Upper lobe of left lung (tissue), 6 donors: ENCODE measurements around the gene SFTPB. TPM values are rescaled to one million over a fixed set of nuclear protein-coding genes. Genes with fewer than 3 reads are reported as not detected.

ENCODE experiments used
- ATAC-seq, 2 donors: fragments of 200-7000 bp; cut with Tn5 transposase; one replicate each; pipeline ENCODE4 v1.9.1; 2022; ENCODE audit warnings: mild to moderate bottlenecking in 2 of 2, moderate library complexity in 2 of 2; ENCODE audit not compliant: low FRiP score in 2 of 2
- DNase-seq, 2 donors: peaks; one replicate each; pipeline ENCODE4 v3.0.0-alpha.2; 2019 to 2020
- H3K27ac ChIP-seq, 4 donors: fragments of 200-600 bp; sonication (generic); one replicate each; pipeline ENCODE4 v1.5.1; 2016 to 2019
- H3K27me3 ChIP-seq, 4 donors: fragments of 200-600 bp; sonication (generic); one replicate each; pipeline ENCODE4 v1.5.1; 2017 to 2019
- H3K36me3 ChIP-seq, 4 donors: fragments of 200-600 bp; sonication (generic); one replicate each; pipeline ENCODE4 v1.5.1; 2016 to 2019
- H3K4me1 ChIP-seq, 4 donors: fragments of 200-600 bp; sonication (generic); one replicate each; pipeline ENCODE4 v1.5.1; 2018 to 2019
- H3K4me3 ChIP-seq, 4 donors: fragments of 200-600 bp; sonication (generic); one replicate each; pipeline ENCODE4 v1.5.1; 2017 to 2019; ENCODE audit warnings: mild to moderate bottlenecking in 2 of 4, moderate library complexity in 1 of 4
- H3K9me3 ChIP-seq, 4 donors: fragments of 200-600 bp; sonication (generic); one replicate each; pipeline ENCODE4 v1.5.1; 2018 to 2019
- EP300 ChIP-seq, 4 donors: sonication (generic); formaldehyde crosslinking; IDR thresholded peaks; one replicate each; pipeline ENCODE4 v1.5.1; 2017; ENCODE audit warnings: antibody characterized with exemption in 4 of 4, control low read depth in 2 of 4
- POLR2A ChIP-seq, 4 donors: fragments of 450-650 bp; IDR thresholded peaks; one replicate each; pipeline ENCODE4 v1.5.1; 2016 to 2017; ENCODE audit warnings: antibody characterized with exemption in 4 of 4, mild to moderate bottlenecking in 2 of 4
- POLR2AphosphoS5 ChIP-seq, 2 donors: sonication (generic); formaldehyde crosslinking; IDR thresholded peaks; one replicate each; pipeline ENCODE4 v1.5.1; 2017; ENCODE audit warnings: antibody characterized with exemption in 2 of 2
- WGBS, 2 donors: methylation state at CpG; one replicate each; pipeline ENCODE4 v1.1.5; 2017 to 2018; 5-methylcytosine and 5-hydroxymethylcytosine counted together
- total RNA-seq, 6 donors: library from RNA; depleted of rRNA in 4 of 6; stranded (reverse); fragments of >200 nt in 4 of 6; gene quantifications; one replicate each; pipeline versions ENCODE4 v1.1.0 to v1.2.1, GENCODE V29; 2016 to 2021
- TF ChIP-seq, protein P1 (sequence below), 6 experiments: fragments of 450-650 bp in 4 of 6; fragments of 200-600 bp in 2 of 6; sonication (generic) in 2 of 6; IDR thresholded peaks; one replicate each; pipeline ENCODE4 v1.5.1; 2016 to 2019; ENCODE audit warnings: antibody characterized with exemption in 6 of 6
- donor health status: DM: no; HTN: no; CAD: no; lungs with moderate emphysema.
- donor health status: DM: no; HTN: yes; CAD: no; lungs with severe emphysema.

SFTPB gene
- total RNA-seq, 6 donors from 2014 or later, result 10,501 to 67,270 (median 33,394) TPM

DNA sequence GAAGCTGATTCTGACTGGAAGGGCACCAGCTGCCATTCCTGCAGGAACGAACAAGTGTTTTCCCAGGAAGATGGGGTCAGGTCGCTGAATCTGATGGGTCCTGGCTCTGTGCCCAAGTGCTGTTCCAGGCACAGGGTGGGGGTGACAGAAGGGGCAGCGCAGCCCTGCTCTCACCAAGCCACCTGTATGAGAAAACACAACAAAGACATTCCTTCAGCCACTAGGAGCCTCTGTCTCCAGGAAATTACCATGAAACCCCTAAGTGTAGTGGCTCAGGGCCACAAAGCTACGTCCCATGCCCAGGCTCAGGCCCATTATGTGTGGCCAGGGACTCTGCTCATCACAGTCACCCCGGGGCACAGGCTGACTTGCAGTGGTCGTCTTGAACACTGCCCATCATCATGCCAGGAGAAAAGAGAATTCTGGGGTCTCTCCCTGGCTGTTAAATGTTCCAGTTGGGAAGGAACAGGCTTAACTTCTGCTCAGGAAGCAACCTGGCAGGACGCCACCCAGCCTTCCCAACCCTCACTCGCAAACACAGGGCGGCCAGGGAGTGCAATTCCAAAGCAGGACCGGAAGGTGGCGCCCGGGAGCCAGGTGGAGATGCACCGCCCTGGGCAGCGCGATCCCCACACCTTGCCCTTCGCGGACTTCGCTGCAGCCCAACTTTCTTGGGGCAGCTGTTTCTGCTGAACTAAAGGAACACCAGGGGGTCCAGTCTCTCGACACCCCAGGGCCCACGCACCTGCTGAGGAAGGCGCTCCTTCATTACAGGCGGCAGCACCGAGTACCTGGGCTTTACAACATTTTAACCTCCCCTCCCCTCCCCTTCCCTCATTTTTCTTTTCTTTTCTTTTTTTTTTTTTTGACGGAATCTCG, 11.0 kb upstream of the SFTPB start:
- WGBS, 2 donors, result 19 to 33% methylated on average over 12 to 25 of the region's 25 CpGs
- peak in 1 of 4 donors; percentile 8 for TF ChIP-seq POLR2A (IDR thresholded peaks at IDR 0.05)
- peak in 2 of 4 donors; percentile 58 to 78 for TF ChIP-seq EP300 (IDR thresholded peaks at IDR 0.05)
- TF ChIP-seq POLR2AphosphoS5 (IDR thresholded peaks at IDR 0.05), result peak in 1 of 2 donors; percentile 72
- TF ChIP-seq, protein P1, sequence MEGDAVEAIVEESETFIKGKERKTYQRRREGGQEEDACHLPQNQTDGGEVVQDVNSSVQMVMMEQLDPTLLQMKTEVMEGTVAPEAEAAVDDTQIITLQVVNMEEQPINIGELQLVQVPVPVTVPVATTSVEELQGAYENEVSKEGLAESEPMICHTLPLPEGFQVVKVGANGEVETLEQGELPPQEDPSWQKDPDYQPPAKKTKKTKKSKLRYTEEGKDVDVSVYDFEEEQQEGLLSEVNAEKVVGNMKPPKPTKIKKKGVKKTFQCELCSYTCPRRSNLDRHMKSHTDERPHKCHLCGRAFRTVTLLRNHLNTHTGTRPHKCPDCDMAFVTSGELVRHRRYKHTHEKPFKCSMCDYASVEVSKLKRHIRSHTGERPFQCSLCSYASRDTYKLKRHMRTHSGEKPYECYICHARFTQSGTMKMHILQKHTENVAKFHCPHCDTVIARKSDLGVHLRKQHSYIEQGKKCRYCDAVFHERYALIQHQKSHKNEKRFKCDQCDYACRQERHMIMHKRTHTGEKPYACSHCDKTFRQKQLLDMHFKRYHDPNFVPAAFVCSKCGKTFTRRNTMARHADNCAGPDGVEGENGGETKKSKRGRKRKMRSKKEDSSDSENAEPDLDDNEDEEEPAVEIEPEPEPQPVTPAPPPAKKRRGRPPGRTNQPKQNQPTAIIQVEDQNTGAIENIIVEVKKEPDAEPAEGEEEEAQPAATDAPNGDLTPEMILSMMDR (IDR thresholded peaks at IDR 0.05), result peak; percentile 98 to 99 (median 99)
- Histone ChIP-seq H3K9me3 (no peaks in the 10 kb centered on the region), H3K27ac (peak overlapping the region; percentile 57 to 82 (median 76)), H3K4me3 (peak overlapping the region in 1 of 4 donors; percentile 11), H3K27me3 (no peaks in the 10 kb centered on the region), H3K36me3 (no peaks in the 10 kb centered on the region), H3K4me1 (peaks cover 29 to 57% (median 39%) of the 10 kb centered on the region in 4 donors)
- peak; percentile 94 to 96 for ATAC-seq
- DNase-seq, result peak; percentile 91 to 97

DNA sequence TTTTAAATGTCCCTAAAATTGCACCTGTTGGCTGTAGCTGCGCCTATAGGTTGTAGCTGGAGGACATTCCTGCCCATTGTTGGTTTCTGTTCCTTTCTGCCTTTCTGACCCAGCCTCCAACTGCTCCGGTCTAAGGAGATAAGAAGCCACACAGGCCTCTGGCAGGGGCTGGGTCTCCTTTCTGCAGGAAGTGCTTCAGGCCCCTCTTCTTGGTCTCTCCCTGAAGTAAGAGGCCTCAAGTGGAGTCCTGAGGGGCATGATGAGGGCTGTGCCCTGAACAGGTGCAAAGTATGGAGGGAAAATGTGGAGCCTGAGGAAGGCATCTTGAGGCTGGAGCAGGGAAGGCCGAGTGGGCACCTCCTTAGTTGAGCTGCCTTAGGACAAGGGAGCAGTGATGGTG, 10.4 kb upstream of the SFTPB start:
- Histone ChIP-seq H3K27ac (peak overlapping the region; percentile 57 to 82 (median 76)), H3K4me1 (peaks cover 30 to 62% (median 42%) of the 10 kb centered on the region in 4 donors), H3K9me3 (no peaks in the 10 kb centered on the region), H3K27me3 (no peaks in the 10 kb centered on the region), H3K36me3 (no peaks in the 10 kb centered on the region), H3K4me3 (no peak overlapping the region)
- WGBS, 2 donors, result 61% methylated on average over 3 of the region's 3 CpGs
- peak in 1 of 2 donors; percentile 68 for DNase-seq
- peak; percentile 20 to 41 for ATAC-seq
- TF ChIP-seq POLR2A (IDR thresholded peaks at IDR 0.05) (peak in 1 of 4 donors; percentile 20), POLR2AphosphoS5 (IDR thresholded peaks at IDR 0.05) (no peak)

DNA sequence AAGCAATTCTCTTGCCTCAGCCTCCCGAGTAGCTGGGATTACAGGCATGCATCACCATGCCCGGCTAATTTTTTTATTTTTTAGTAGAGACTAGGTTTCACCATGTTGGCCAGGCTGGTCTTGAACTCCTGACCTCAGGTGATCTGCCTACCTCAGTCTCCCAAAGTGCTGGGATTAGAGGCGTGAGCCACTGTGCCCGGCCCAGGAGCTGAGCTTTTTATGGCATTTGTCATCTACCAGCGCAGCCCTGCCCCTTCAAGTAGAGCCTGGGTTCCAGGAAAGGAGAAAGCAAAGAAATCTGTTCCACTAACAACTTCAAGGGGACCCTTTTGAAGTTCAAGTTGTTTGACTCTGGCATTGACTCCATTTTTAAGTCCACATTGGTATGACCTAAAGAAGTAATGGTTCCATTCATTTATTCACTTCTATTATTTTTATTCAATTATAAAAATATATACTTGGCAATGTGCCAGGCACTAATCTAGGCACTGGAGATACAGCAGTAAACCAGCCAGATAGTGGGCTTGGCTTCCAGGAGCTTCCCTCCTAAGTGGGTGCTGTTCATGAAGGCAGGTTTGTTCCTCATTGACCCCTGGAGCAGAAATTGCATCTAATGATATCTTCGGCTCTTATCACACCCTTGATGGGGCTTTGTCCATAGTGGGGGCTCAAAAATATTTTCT, 8.0 kb upstream of the SFTPB start:
- no peak overlapping the region for H3K4me3 ChIP-seq
- H3K4me1 ChIP-seq, result peaks cover 23 to 66% (median 44%) of the 10 kb centered on the region in 4 donors
- DNase-seq, result peak in 1 of 2 donors; percentile 40
- ATAC-seq, result no peak
- H3K9me3 ChIP-seq, result no peaks in the 10 kb centered on the region
- TF ChIP-seq, protein P1 (IDR thresholded peaks at IDR 0.05), result no peak
- TF ChIP-seq POLR2A (IDR thresholded peaks at IDR 0.05), result no peak
- no peak for TF ChIP-seq EP300 (IDR thresholded peaks at IDR 0.05)
- TF ChIP-seq POLR2AphosphoS5 (IDR thresholded peaks at IDR 0.05), result no peak
- 71 to 73% methylated on average over 5 to 6 of the region's 6 CpGs for WGBS, 2 donors
- no peaks in the 10 kb centered on the region for H3K27me3 ChIP-seq
- no peaks in the 10 kb centered on the region for H3K36me3 ChIP-seq
- H3K27ac ChIP-seq, result peak overlapping the region in 3 of 4 donors; percentile 48 to 82 (median 74)

DNA sequence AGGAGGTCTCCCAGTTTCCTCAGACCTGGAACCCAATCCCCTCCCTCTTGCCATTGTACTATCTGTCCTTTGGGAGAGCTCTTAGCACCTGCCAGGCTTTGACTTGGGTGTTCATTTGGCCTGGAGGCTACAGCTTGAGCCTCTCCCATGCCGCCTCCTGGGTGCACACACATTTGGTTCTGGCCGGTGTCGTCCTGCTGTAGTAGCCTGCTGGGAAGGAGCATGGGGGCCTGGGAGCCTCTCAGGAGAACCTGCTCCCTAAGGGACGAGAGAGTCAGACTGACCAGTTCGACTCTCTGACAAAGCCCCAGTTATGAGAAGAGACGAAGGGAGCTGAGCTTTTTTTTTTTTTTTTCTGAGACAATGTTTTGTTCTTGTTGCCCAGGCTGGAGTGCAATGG, 7.4 kb upstream of the SFTPB start:
- Histone ChIP-seq H3K4me3 (no peak overlapping the region), H3K27me3 (no peaks in the 10 kb centered on the region), H3K4me1 (peaks cover 20 to 60% (median 38%) of the 10 kb centered on the region in 4 donors), H3K27ac (peak overlapping the region in 2 of 4 donors; percentile 74 to 82), H3K36me3 (no peaks in the 10 kb centered on the region), H3K9me3 (no peaks in the 10 kb centered on the region)
- no peak for DNase-seq
- no peak for ATAC-seq
- TF ChIP-seq POLR2AphosphoS5 (IDR thresholded peaks at IDR 0.05), result no peak
- TF ChIP-seq EP300 (IDR thresholded peaks at IDR 0.05), result no peak
- no peak for TF ChIP-seq POLR2A (IDR thresholded peaks at IDR 0.05)
- TF ChIP-seq, protein P1 (IDR thresholded peaks at IDR 0.05), result no peak
- WGBS, 2 donors, result 92% methylated on average over 6 of the region's 6 CpGs

DNA sequence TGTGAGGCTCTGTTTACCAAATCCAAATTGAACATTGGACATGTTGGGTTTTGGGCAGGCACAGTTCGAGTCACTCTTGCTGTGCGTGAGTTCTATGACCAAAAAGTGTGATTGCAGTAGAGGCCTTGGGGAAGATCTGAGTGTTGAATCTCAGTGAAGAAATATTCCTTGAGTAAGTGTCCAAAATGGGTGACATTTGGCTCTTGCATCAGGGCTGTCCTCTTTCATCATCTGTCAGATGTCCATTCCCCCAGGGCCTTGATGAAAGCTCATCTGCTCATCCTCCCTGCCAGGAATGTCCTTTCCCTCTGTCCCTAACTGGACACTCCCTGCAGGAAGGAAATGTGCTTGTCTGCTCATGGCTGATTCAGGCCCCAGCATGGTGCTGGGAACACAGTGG, 6.4 kb upstream of the SFTPB start:
- Histone ChIP-seq H3K9me3 (no peaks in the 10 kb centered on the region), H3K36me3 (no peaks in the 10 kb centered on the region), H3K27me3 (no peaks in the 10 kb centered on the region), H3K4me3 (no peak overlapping the region), H3K27ac (peak overlapping the region in 3 of 4 donors; percentile 13 to 82 (median 74)), H3K4me1 (peaks cover 18 to 58% (median 38%) of the 10 kb centered on the region in 4 donors)
- ATAC-seq (no peak), DNase-seq (no peak)
- peak in 1 of 4 donors; percentile 29 for TF ChIP-seq EP300 (IDR thresholded peaks at IDR 0.05)
- TF ChIP-seq, protein P1 (IDR thresholded peaks at IDR 0.05), result no peak
- TF ChIP-seq POLR2AphosphoS5 (IDR thresholded peaks at IDR 0.05), result peak; percentile 47 to 84
- no peak for TF ChIP-seq POLR2A (IDR thresholded peaks at IDR 0.05)
- 58 to 89% methylated on average over 2 of the region's 2 CpGs for WGBS, 2 donors
